H1 (cell line): ENCODE data around the gene DYNC1I1. TPM values are rescaled to one million over a fixed set of nuclear protein-coding genes. Genes with fewer than 3 reads are reported as not detected.

ENCODE experiments used
- CTCF ChIA-PET: fragments of 300-600 bp; sonication (Branson Sonifier 250); formaldehyde crosslinking; loops from one replicate; lab custom pipeline; 2021; ENCODE audit not compliant: partially characterized antibody; lab: Charles Lee
- POLR2A ChIA-PET: fragments of 300-600 bp; sonication (Branson Sonifier 250); formaldehyde crosslinking; loops from one replicate; lab custom pipeline; 2021; ENCODE audit warnings: inconsistent platforms; ENCODE audit not compliant: partially characterized antibody; lab: Charles Lee
- DNase-seq, 2 experiments: peaks; one replicate each; pipeline versions ENCODE4 v3.0.0 to v3.0.0-alpha.2; 2010 to 2022; ENCODE audit warnings: low spot score in 2 of 2, low read depth in 1 of 2, mixed read lengths in 1 of 2
- FAIRE-seq: peaks from 2 replicates; lab custom pipeline; 2011; peaks lifted over from hg19 to GRCh38; lab: Jason Lieb, UNC
- H2AFZ ChIP-seq: 2 replicates; pipeline ENCODE4 v1.8.1; 2012; ENCODE audit warnings: low read length, inconsistent platforms
- H2AK5ac ChIP-seq: 2 replicates; pipeline ENCODE4 v1.6.1; 2013; ENCODE audit warnings: low read depth, low read length
- H2BK120ac ChIP-seq: replicated peaks from 2 replicates; pipeline ENCODE3; 2013; ENCODE audit warnings: low read depth, low read length, inconsistent platforms
- H2BK12ac ChIP-seq: 2 replicates; pipeline ENCODE4 v1.6.1; 2013; ENCODE audit warnings: low read depth, low read length
- H2BK15ac ChIP-seq: 2 replicates; pipeline ENCODE4 v1.6.1; 2013; ENCODE audit warnings: low read length
- H2BK20ac ChIP-seq: 2 replicates; pipeline ENCODE4 v1.6.1; 2013; ENCODE audit warnings: low read length
- H2BK5ac ChIP-seq: 2 replicates; pipeline ENCODE4 v1.6.1; 2013; ENCODE audit warnings: low read depth, low read length
- H3K14ac ChIP-seq: 2 replicates; pipeline ENCODE4 v1.6.1; 2013; ENCODE audit warnings: inconsistent platforms; ENCODE audit not compliant: insufficient read length
- H3K18ac ChIP-seq: 2 replicates; pipeline ENCODE4 v1.6.1; 2013; ENCODE audit warnings: low read length; ENCODE audit errors: extremely low read depth
- H3K23ac ChIP-seq: 2 replicates; pipeline ENCODE4 v1.6.1; 2013; ENCODE audit warnings: inconsistent platforms; ENCODE audit not compliant: insufficient read length
- H3K23me2 ChIP-seq: 2 replicates; pipeline ENCODE4 v1.6.1; 2013; ENCODE audit warnings: low read depth, low read length
- H3K27ac ChIP-seq: 2 replicates; pipeline ENCODE4 v1.6.1; 2011; ENCODE audit warnings: low read depth, low read length, inconsistent platforms
- H3K27me3 ChIP-seq, 4 experiments: replicated peaks in 1 of 4; 1 replicate in 1 of 4; 2 replicates in 3 of 4; pipeline versions ENCODE4 v1.6.1 to v1.8.1; 2011 to 2013; ENCODE audit warnings: low read length in 3 of 4, mild to moderate bottlenecking in 3 of 4, inconsistent platforms in 2 of 4, mixed read lengths in 2 of 4, moderate library complexity in 1 of 4; ENCODE audit not compliant: control insufficient read depth in 3 of 4, insufficient read depth in 3 of 4; ENCODE audit errors: extremely low read depth in 1 of 4
- H3K36me3 ChIP-seq, 4 experiments: 2 replicates each; pipeline versions ENCODE4 v1.6.1 to v1.8.1; 2011 to 2013; ENCODE audit warnings: mild to moderate bottlenecking in 4 of 4, low read length in 3 of 4, moderate library complexity in 2 of 4, control low read depth in 1 of 4, inconsistent platforms in 1 of 4; ENCODE audit not compliant: insufficient read depth in 4 of 4, control insufficient read depth in 2 of 4
- H3K4ac ChIP-seq: replicated peaks from 2 replicates; pipeline ENCODE3; 2013; ENCODE audit warnings: low read length, low read depth, mixed read lengths, inconsistent platforms; ENCODE audit not compliant: insufficient read length
- H3K4me1 ChIP-seq, 4 experiments: replicated peaks in 1 of 4; 1 replicate in 1 of 4; 2 replicates in 3 of 4; pipeline versions ENCODE4 v1.6.1 to v1.8.1; 2011 to 2013; ENCODE audit warnings: low read length in 3 of 4, inconsistent platforms in 2 of 4, mixed read lengths in 1 of 4; ENCODE audit not compliant: insufficient read depth in 4 of 4, control insufficient read depth in 3 of 4
- H3K4me2 ChIP-seq, 2 experiments: 2 replicates each; pipeline versions ENCODE4 v1.6.1 to v1.8.1; 2011 to 2013; ENCODE audit warnings: low read depth in 2 of 2, low read length in 2 of 2, control low read depth in 1 of 2, inconsistent platforms in 1 of 2, mild to moderate bottlenecking in 1 of 2; ENCODE audit not compliant: insufficient read depth in 1 of 2
- H3K4me3 ChIP-seq, 4 experiments: fragments of 200-600, 300-600 bp in 1 of 4; sonication (generic), shearing (Covaris generic), sonication (Bioruptor Twin) in 1 of 4; 2 replicates each; pipeline versions ENCODE4 v1.5.1 to v1.8.1; 2011 to 2016; ENCODE audit warnings: low read length in 4 of 4, low read depth in 3 of 4, control low read depth in 2 of 4, inconsistent platforms in 2 of 4, mild to moderate bottlenecking in 2 of 4, mixed read lengths in 1 of 4, moderate library complexity in 1 of 4; ENCODE audit not compliant: insufficient read depth in 2 of 4; ENCODE audit errors: extremely low read depth in 1 of 4
- H3K56ac ChIP-seq: replicated peaks from 2 replicates; pipeline ENCODE3; 2013; ENCODE audit warnings: low read depth, mild to moderate bottlenecking, mixed read lengths, low read length, inconsistent platforms; ENCODE audit not compliant: insufficient read length
- H3K79me1 ChIP-seq: 2 replicates; pipeline ENCODE4 v1.6.1; 2013; ENCODE audit warnings: low read depth, low read length, control low read depth
- H3K79me2 ChIP-seq, 2 experiments: 2 replicates each; pipeline versions ENCODE4 v1.6.1 to v1.8.1; 2012 to 2013; ENCODE audit warnings: low read length in 2 of 2, mild to moderate bottlenecking in 2 of 2, inconsistent platforms in 1 of 2; ENCODE audit not compliant: insufficient read depth in 2 of 2, control insufficient read depth in 1 of 2
- H3K9ac ChIP-seq, 4 experiments: replicated peaks in 1 of 4; 1 replicate in 1 of 4; 2 replicates in 3 of 4; pipeline versions ENCODE4 v1.6.1 to v1.8.1; 2011 to 2013; ENCODE audit warnings: low read depth in 3 of 4, low read length in 3 of 4, control low read depth in 2 of 4, mild to moderate bottlenecking in 2 of 4, moderate library complexity in 2 of 4, inconsistent platforms in 1 of 4; ENCODE audit errors: extremely low read depth in 1 of 4
- H3K9me3 ChIP-seq, 2 experiments: 2 replicates each; pipeline versions ENCODE4 v1.6.1 to v1.8.1; 2012 to 2013; ENCODE audit warnings: mild to moderate bottlenecking in 2 of 2, moderate library complexity in 2 of 2, control low read depth in 1 of 2, inconsistent platforms in 1 of 2, low read depth in 1 of 2, low read length in 1 of 2, mixed read lengths in 1 of 2; ENCODE audit not compliant: insufficient read depth in 2 of 2
- H4K20me1 ChIP-seq, 2 experiments: replicated peaks in 1 of 2; 2 replicates each; pipeline versions ENCODE3 to v1.8.1; 2011 to 2013; ENCODE audit warnings: inconsistent platforms in 2 of 2, low read length in 2 of 2, mild to moderate bottlenecking in 1 of 2; ENCODE audit not compliant: insufficient read depth in 2 of 2, control insufficient read depth in 1 of 2
- H4K5ac ChIP-seq: 2 replicates; pipeline ENCODE4 v1.6.1; 2013; ENCODE audit warnings: low read length, low read depth, mixed read lengths, inconsistent platforms; ENCODE audit not compliant: insufficient read length
- H4K8ac ChIP-seq: 2 replicates; pipeline ENCODE4 v1.8.0; 2013; ENCODE audit warnings: mild to moderate bottlenecking, moderate library complexity, low read length, inconsistent platforms; ENCODE audit not compliant: insufficient read depth; ENCODE audit errors: extremely low read depth
- H4K91ac ChIP-seq: replicated peaks from 2 replicates; pipeline ENCODE3; 2013; ENCODE audit warnings: low read length, mixed read lengths, inconsistent platforms; ENCODE audit not compliant: insufficient read length
- CBX5 ChIP-seq: fragments of 300-800, 300-1000 bp; sonication (generic); IDR thresholded peaks from 2 replicates; pipeline ENCODE4 v1.7.1; 2016; ENCODE audit warnings: antibody characterized with exemption, low read length, low read depth
- CHD1 ChIP-seq: IDR thresholded peaks from 2 replicates; pipeline ENCODE4 v1.6.1; 2012; ENCODE audit warnings: low read depth, low read length, improper control_type of control experiment
- E2F6 ChIP-seq: IDR thresholded peaks from 2 replicates; pipeline ENCODE4 v1.6.1; 2012; ENCODE audit warnings: inconsistent platforms
- GABPA ChIP-seq: IDR thresholded peaks from 2 replicates; pipeline ENCODE4 v1.6.1; 2011; ENCODE audit warnings: mild to moderate bottlenecking, low read length, moderate library complexity, borderline replicate concordance; ENCODE audit not compliant: insufficient read depth
- NRF1 ChIP-seq: IDR thresholded peaks from 2 replicates; pipeline ENCODE4 v1.6.1; 2011; ENCODE audit warnings: mild to moderate bottlenecking, low read depth, low read length, improper control_type of control experiment
- POLR2A ChIP-seq, 2 experiments: IDR thresholded peaks; 1 replicate in 1 of 2; 2 replicates in 1 of 2; pipeline ENCODE4 v1.6.1; 2011; ENCODE audit warnings: low read depth in 2 of 2, low read length in 2 of 2, mild to moderate bottlenecking in 2 of 2; ENCODE audit errors: control extremely low read depth in 1 of 2
- POLR2AphosphoS5 ChIP-seq: IDR thresholded peaks from 2 replicates; pipeline ENCODE4 v1.6.1; 2011; ENCODE audit warnings: low read depth, low read length
- SIN3A ChIP-seq, 2 experiments: IDR thresholded peaks in 1 of 2; conservative IDR thresholded peaks in 1 of 2; 2 replicates each; pipeline ENCODE4 v1.6.1; 2011 to 2012; ENCODE audit warnings: low read length in 2 of 2, improper control_type of control experiment in 1 of 2, low read depth in 1 of 2, mild to moderate bottlenecking in 1 of 2
- TAF1 ChIP-seq: IDR thresholded peaks from 2 replicates; pipeline ENCODE4 v1.6.1; 2011; ENCODE audit warnings: mild to moderate bottlenecking, low read depth, low read length
- TAF7 ChIP-seq: optimal IDR thresholded peaks from 2 replicates; pipeline ENCODE3; 2011; ENCODE audit warnings: low read depth, mild to moderate bottlenecking, inconsistent platforms, low read length, moderate library complexity, borderline replicate concordance
- polyA plus RNA-seq, 7 experiments: library from polyadenylated mRNA; depleted of rRNA in 3 of 7; stranded (reverse) in 5 of 7; unstranded in 2 of 7; fragments of >200 nt in 5 of 7; fragments of 200-250 nt in 2 of 7; gene quantifications; 1 replicate in 5 of 7; 2 replicates in 1 of 7; 4 replicates in 1 of 7; pipeline versions ENCODE4 v1.2.1 to v1.2.3, GENCODE V29; 2011 to 2013; ENCODE audit warnings: missing spikeins in 2 of 7, mixed read lengths in 2 of 7
- total RNA-seq: library from RNA; stranded (reverse); fragmentation: NEBNext Ultra II Directional; extraction: Animal tissue kit (Norgen Biotek cat#: 25700); gene quantifications from 2 replicates; pipeline ENCODE4 v1.2.1, GENCODE V29; 2021

The DYNC1I1 gene
- total and polyA plus RNA-seq, 2 of the 8 experiments (the other 6 are each of a cell fraction or from before 2014, with no cell fraction given), result 0.45 to 0.58 TPM

GRCh38 chr7:96052289-96052688 lies 279.9 kb downstream of the DYNC1I1 start:
- Histone ChIP-seq H3K56ac (no peak overlapping the region), H3K9me3 (no peaks in the 10 kb centered on the region), H3K27me3 (no peaks in the 10 kb centered on the region), H3K9ac (no peak overlapping the region), H2BK120ac (no peak overlapping the region), H3K36me3 (no peaks in the 10 kb centered on the region), H3K4me1 (no peaks in the 10 kb centered on the region), H4K20me1 (no peaks in the 10 kb centered on the region), H3K4me3 (no peak overlapping the region), H3K14ac (no peak overlapping the region), H2AK5ac (no peak overlapping the region), H3K79me1 (no peaks in the 10 kb centered on the region), H3K23me2 (no peaks in the 10 kb centered on the region), H4K8ac (no peak overlapping the region), H2BK5ac (no peak overlapping the region), H4K91ac (no peak overlapping the region), H2BK12ac (no peak overlapping the region), H3K4me2 (no peak overlapping the region), H2AFZ (no peak overlapping the region), H3K79me2 (no peaks in the 10 kb centered on the region), H3K27ac (no peak overlapping the region), H3K18ac (no peak overlapping the region), H3K4ac (no peak overlapping the region), H2BK20ac (no peak overlapping the region), H2BK15ac (no peak overlapping the region), H4K5ac (no peak overlapping the region), H3K23ac (no peak overlapping the region)
- FAIRE-seq (no peak), DNase-seq (no peak)
- ChIA-PET CTCF (interaction anchor here (1.3 kb wide), 1 partner anchor 12 kb away, joined by 4 read pairs; no protein-coding TSS in a partner anchor), POLR2A (no interaction called here)
- TF ChIP-seq POLR2AphosphoS5, result no peak
- TF ChIP-seq GABPA, result no peak
- TF ChIP-seq NRF1, result no peak
- no peak for TF ChIP-seq E2F6
- TF ChIP-seq SIN3A (conservative IDR thresholded peaks at IDR 0.05 in 1 of 2, IDR thresholded peaks at IDR 0.05 in 1 of 2; ENCODE audit: low read depth in 1 of 2, low read length in 2 of 2), result no peak
- TF ChIP-seq POLR2A (IDR thresholded peaks at IDR 0.05; ENCODE audit: control extremely low read depth in 1 of 2, low read depth in 2 of 2, low read length in 2 of 2), result no peak
- TF ChIP-seq TAF1, result no peak
- TF ChIP-seq CBX5, result no peak
- TF ChIP-seq CHD1, result no peak
- no peak for TF ChIP-seq TAF7
